GM12878 (cell line): Measurements from ENCODE around the gene YIF1A. TPM values are rescaled to one million over a fixed set of nuclear protein-coding genes. Genes with fewer than 3 reads are reported as not detected.
A peak's percentile ranks its signal among the peaks of the same experiment; 100 is the strongest.

ENCODE experiments used
- ATAC-seq: fragments of 200-7000 bp; cut with Tn5 transposase; 3 replicates; pipeline ENCODE4 v1.9.1; 2020; ENCODE audit warnings: mild to moderate bottlenecking, moderate library complexity
- BruUV-seq: library from RNA; stranded (reverse); fragments of 400-500 nt; replicated peaks from 2 replicates; lab custom pipeline; 2021; lab: Mats Ljungman, UMichigan
- CTCF ChIA-PET: fragments of 300-600 bp; sonication (Branson Sonifier 250); formaldehyde crosslinking; extraction: SDS; loops from one replicate; lab custom pipeline; 2021; ENCODE audit warnings: inconsistent platforms; lab: Yijun Ruan, JAX
- POLR2A ChIA-PET: fragments of 350-600 bp; formaldehyde crosslinking; extraction: SDS; loops from one replicate; lab custom pipeline; 2021; ENCODE audit warnings: inconsistent platforms; lab: Charles Lee
- RAD21 ChIA-PET: fragments of 300-600 bp; sonication (Branson Sonifier 250); formaldehyde crosslinking; loops from one replicate; lab custom pipeline; 2023; ENCODE audit warnings: antibody characterized with exemption; ENCODE audit not compliant: unreplicated experiment; lab: Charles Lee
- SMC1A ChIA-PET: fragments of 300-600 bp; sonication (Branson Sonifier 250); formaldehyde crosslinking; loops from one replicate; lab custom pipeline; 2023; ENCODE audit not compliant: unreplicated experiment, uncharacterized antibody; lab: Charles Lee
- DNase-seq: peaks from one replicate; pipeline ENCODE4 v3.0.0-alpha.2; 2011; ENCODE audit warnings: low read depth, low spot score
- FAIRE-seq: peaks from 3 replicates; lab custom pipeline; 2011; peaks lifted over from hg19 to GRCh38; lab: Jason Lieb, UNC
- H2AFZ ChIP-seq: 2 replicates; pipeline ENCODE4 v1.6.0; 2011; ENCODE audit warnings: low read depth, low read length, control low read depth; ENCODE audit not compliant: control insufficient read depth
- H3K27ac ChIP-seq: 2 replicates; pipeline ENCODE4 v1.5.1; 2011; ENCODE audit warnings: control low read depth; ENCODE audit not compliant: control insufficient read depth, insufficient read depth
- H3K27me3 ChIP-seq, 2 experiments: replicated peaks in 1 of 2; 2 replicates each; pipeline versions ENCODE4 v1.6.0 to v1.6.1; 2011; ENCODE audit warnings: low read length in 1 of 2; ENCODE audit not compliant: control insufficient read depth in 2 of 2, insufficient read depth in 2 of 2
- H3K36me3 ChIP-seq, 2 experiments: 2 replicates each; pipeline ENCODE4 v1.5.1; 2011; ENCODE audit warnings: low read length in 1 of 2; ENCODE audit not compliant: control insufficient read depth in 2 of 2, insufficient read depth in 2 of 2
- H3K4me1 ChIP-seq: 2 replicates; pipeline ENCODE4 v1.6.1; 2011; ENCODE audit warnings: mild to moderate bottlenecking, low read length, moderate library complexity, mixed read lengths; ENCODE audit not compliant: control insufficient read depth, insufficient read depth
- H3K4me2 ChIP-seq: 2 replicates; pipeline ENCODE4 v1.6.0; 2011; ENCODE audit warnings: control low read depth; ENCODE audit not compliant: control insufficient read depth, insufficient read depth
- H3K4me3 ChIP-seq: fragments of 200-600 bp; sonication (generic); 2 replicates; pipeline ENCODE4 v1.5.1; 2016
- H3K79me2 ChIP-seq: 2 replicates; pipeline ENCODE4 v1.6.0; 2011; ENCODE audit warnings: low read length; ENCODE audit not compliant: control insufficient read depth, insufficient read depth
- H3K9ac ChIP-seq: 2 replicates; pipeline ENCODE4 v1.8.0; 2011; ENCODE audit warnings: low read length, control low read depth, mixed read lengths; ENCODE audit not compliant: control insufficient read depth, insufficient read depth
- H3K9me3 ChIP-seq: replicated peaks from 3 replicates; pipeline ENCODE4 v1.5.1; 2011; ENCODE audit warnings: mild to moderate bottlenecking, low read length; ENCODE audit not compliant: control insufficient read depth, insufficient read depth
- H4K20me1 ChIP-seq: 2 replicates; pipeline ENCODE4 v1.6.0; 2011; ENCODE audit not compliant: control insufficient read depth, insufficient read depth
- ASH2L ChIP-seq: fragments of 300-600, 200-600 bp; sonication (generic); IDR thresholded peaks from 2 replicates; pipeline ENCODE4 v1.6.1; 2017; ENCODE audit warnings: low read depth, mild to moderate bottlenecking, borderline replicate concordance
- BCL11A ChIP-seq: IDR thresholded peaks from 2 replicates; pipeline ENCODE4 v1.6.1; 2011; ENCODE audit warnings: low read depth, low read length
- CBX5 ChIP-seq: sonication (generic); IDR thresholded peaks from 2 replicates; pipeline ENCODE4 v1.6.1; 2016; ENCODE audit warnings: low read depth, moderate library complexity, mild to moderate bottlenecking, inconsistent platforms
- CHD4 ChIP-seq: fragments of 200-600 bp; sonication (generic); IDR thresholded peaks from 2 replicates; pipeline ENCODE4 v1.6.1; 2016; ENCODE audit warnings: mild to moderate bottlenecking
- GATAD2B ChIP-seq: fragments of 450-650 bp; conservative IDR thresholded peaks from 2 replicates; pipeline ENCODE4 v1.6.1; 2017; ENCODE audit warnings: low read depth, mild to moderate bottlenecking, moderate library complexity
- HDGF ChIP-seq: fragments of 450-650 bp; IDR thresholded peaks from 2 replicates; pipeline ENCODE4 v1.6.1; 2016; ENCODE audit warnings: antibody characterized with exemption
- MEF2B ChIP-seq: fragments of 450-650 bp; IDR thresholded peaks from 2 replicates; pipeline ENCODE4 v1.6.1; 2018; ENCODE audit warnings: mild to moderate bottlenecking, moderate library complexity; ENCODE audit not compliant: partially characterized antibody, poor library complexity, severe bottlenecking
- MYC ChIP-seq: IDR thresholded peaks from 2 replicates; pipeline ENCODE4 v1.6.1; 2011; ENCODE audit warnings: mild to moderate bottlenecking, low read length, moderate library complexity, inconsistent platforms; ENCODE audit not compliant: insufficient read depth, insufficient replicate concordance, insufficient read length, severe bottlenecking
- NR2F1 ChIP-seq: fragments of 450-650 bp; conservative IDR thresholded peaks from 2 replicates; pipeline ENCODE4 v1.6.1; 2017; ENCODE audit warnings: mild to moderate bottlenecking
- SMAD1 ChIP-seq: fragments of 450-650 bp; IDR thresholded peaks from 2 replicates; pipeline ENCODE4 v1.6.1; 2018; ENCODE audit warnings: mild to moderate bottlenecking, low read depth; ENCODE audit not compliant: partially characterized antibody
- WGBS: methylation state at CpG from one replicate; pipeline ENCODE4 v1.1.6; 2016; ENCODE audit warnings: low lambda C conversion rate; ENCODE audit not compliant: insufficient replicate concordance, insufficient coverage; ENCODE audit errors: missing lambda C conversion rate; 5-methylcytosine and 5-hydroxymethylcytosine counted together
- in situ Hi-C: fragments of 300-500 bp; cut with MboI; formaldehyde crosslinking; loops from 9 replicates; pipeline ENCODE4 v1.14.3; 2018; ENCODE audit warnings: mixed read lengths
- intact Hi-C: fragments of 100-400 bp; cut with micrococcal nuclease; formaldehyde crosslinking; loops from one replicate; pipeline ENCODE4 v1.14.2; 2022; ENCODE audit not compliant: unreplicated experiment
- polyA plus RNA-seq, 11 experiments: library from polyadenylated mRNA; depleted of rRNA in 4 of 11; unstranded in 6 of 11; stranded (reverse) in 5 of 11; fragments of >200 nt; fragmentation: Nextera tagmentation in 4 of 11; fragmentation: Illumina TruSeq in 1 of 11; extraction: Ambion mirVana in 4 of 11; extraction: Trizol in 1 of 11; gene quantifications; 1 replicate in 1 of 11; 2 replicates in 10 of 11; pipeline versions ENCODE4 v1.2.1 to v1.2.3, GENCODE V29; 2011 to 2016; ENCODE audit warnings: inconsistent platforms in 2 of 11, missing spikeins in 2 of 11, low read depth in 1 of 11
- total RNA-seq, 4 experiments: library from RNA; depleted of rRNA in 3 of 4; stranded (reverse); fragments of >200 nt in 3 of 4; fragmentation: Illumina TruSeq in 1 of 4; extraction: Trizol in 1 of 4; gene quantifications; 2 replicates each; pipeline versions ENCODE4 v1.2.1 to v1.2.3, GENCODE V29; 2013 to 2021
- TF ChIP-seq, protein P1 (sequence below): IDR thresholded peaks from 2 replicates; pipeline ENCODE4 v1.6.1; 2012; ENCODE audit warnings: mild to moderate bottlenecking, low read depth, low read length
- TF ChIP-seq, protein P2 (sequence below): fragments of 450-650 bp; formaldehyde crosslinking; IDR thresholded peaks from 2 replicates; pipeline ENCODE4 v1.5.0; 2022; ENCODE audit warnings: mild to moderate bottlenecking, missing genetic modification characterization

The YIF1A gene
- total and polyA plus RNA-seq, 10 of the 15 experiments (the other 5 are each of a cell fraction or from before 2014, with no cell fraction given) = 6.6 to 128 (median 71.7) TPM

DNA sequence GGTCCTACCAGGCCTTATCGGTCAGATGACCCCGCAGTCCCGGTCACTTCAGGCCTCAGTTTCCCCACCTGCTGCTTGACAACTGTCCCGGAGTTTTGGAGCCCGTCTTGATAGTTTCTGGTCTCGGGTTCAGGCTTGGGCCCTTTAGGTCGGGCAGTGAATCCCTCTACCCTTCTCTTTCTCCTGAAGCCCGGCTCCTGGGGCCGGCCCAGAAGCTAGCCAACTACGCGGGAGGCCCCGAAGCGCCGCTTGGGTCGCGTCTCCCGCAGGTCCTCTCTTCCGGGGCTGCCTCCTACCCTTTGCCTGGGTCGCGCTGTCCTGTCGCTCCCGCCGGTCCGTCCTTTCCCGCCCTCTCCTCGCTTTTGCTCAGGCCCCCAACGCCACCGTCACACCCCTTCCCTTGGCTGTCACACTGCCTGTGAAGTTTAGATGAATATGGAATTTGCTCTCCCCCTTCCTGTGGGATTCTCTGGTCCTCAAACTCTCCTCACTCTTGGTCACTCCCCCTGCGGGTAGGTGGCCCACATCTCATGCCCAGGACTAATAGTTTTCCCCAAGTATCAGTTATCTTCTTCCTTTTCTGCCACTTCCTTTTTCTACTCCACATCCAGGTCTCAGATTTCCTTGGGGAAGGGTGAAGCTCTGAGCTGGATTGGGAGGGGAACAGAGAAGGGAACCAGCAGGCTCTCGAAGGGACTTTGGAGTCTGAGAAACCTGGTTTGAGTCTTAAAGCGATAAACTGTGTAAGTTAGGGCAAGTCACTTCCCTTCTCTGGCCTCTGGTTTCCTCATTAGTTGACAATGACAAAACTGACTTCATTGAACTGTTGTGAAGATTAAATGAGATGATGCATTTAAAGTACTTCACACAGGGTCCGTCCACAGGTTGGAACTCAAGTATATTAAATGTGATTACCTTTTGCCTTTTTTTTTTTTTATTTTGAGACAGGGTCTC is 19.7 kb downstream of the YIF1A start (continued):
- TF ChIP-seq NR2F1 (no peak), BCL11A (no peak), HDGF (peak; percentile 78; the same call in 1 of the 2 replicates)
- TF ChIP-seq, all 136 proteins: peak for 16

GRCh38 chr11:66268244-66268951 is 20.5 kb downstream of the YIF1A start, which contains the start of gene RAB1B:
Gene RAB1B (plus strand): TSS chr11:66268639. CDS start chr11:66268680, 41 bp downstream.
- ChIA-PET RAD21 (interaction anchor here (0.7 to 2.2 kb wide), 5 partner anchors 13 to 46 kb away, joined by 3 to 9 read pairs (median 4); partner anchors contain the start of gene YIF1A), CTCF (interaction anchor here (0.6 to 1.6 kb wide), 9 partner anchors 9 to 224 kb away, joined by 3 to 5 read pairs (median 4); partner anchors contain the start of gene YIF1A), SMC1A (interaction anchor here (0.7 to 2.4 kb wide), 9 partner anchors 9 to 246 kb away, joined by 3 to 10 read pairs (median 3); partner anchors contain the start of genes CNIH2 and SF3B2), POLR2A (interaction anchor here (0.5 to 2.6 kb wide), 15 partner anchors 13 to 1771 kb away, joined by 3 to 26 read pairs (median 4); partner anchors contain the start of genes CD248, SF3B2 and YIF1A)
- in situ Hi-C loops (no loop called here), intact Hi-C loops (loop anchor here (2.0 kb wide), 1 partner anchor 14 kb away; no protein-coding TSS in a partner anchor)
- Histone ChIP-seq H2AFZ (peak within 1 kb of the TSS; percentile 95), H3K27ac (peak within 1 kb of the TSS; percentile 94), H3K27me3 (no peaks in the 10 kb centered on the region), H3K9ac (peak within 1 kb of the TSS; percentile 97), H4K20me1 (no peaks in the 10 kb centered on the region), H3K36me3 (peaks cover 14 to 28% of the 10 kb centered on the region in 2 experiments), H3K4me1 (peaks cover 11% of the 10 kb centered on the region), H3K4me2 (peak within 1 kb of the TSS; percentile 99), H3K79me2 (peaks cover 27% of the 10 kb centered on the region), H3K4me3 (peak within 1 kb of the TSS; percentile 96), H3K9me3 (no peaks in the 10 kb centered on the region)
- DNase-seq = peak; percentile 98
- FAIRE-seq = peak; percentile 97
- no TSS peak for BruUV-seq
- peak; percentile 89 for ATAC-seq
- 1% methylated on average over 57 of the region's 64 CpGs for WGBS
- TF ChIP-seq CBX5 = no peak
- no peak for TF ChIP-seq CHD4
- TF ChIP-seq MYC = no peak
- TF ChIP-seq, protein P1, sequence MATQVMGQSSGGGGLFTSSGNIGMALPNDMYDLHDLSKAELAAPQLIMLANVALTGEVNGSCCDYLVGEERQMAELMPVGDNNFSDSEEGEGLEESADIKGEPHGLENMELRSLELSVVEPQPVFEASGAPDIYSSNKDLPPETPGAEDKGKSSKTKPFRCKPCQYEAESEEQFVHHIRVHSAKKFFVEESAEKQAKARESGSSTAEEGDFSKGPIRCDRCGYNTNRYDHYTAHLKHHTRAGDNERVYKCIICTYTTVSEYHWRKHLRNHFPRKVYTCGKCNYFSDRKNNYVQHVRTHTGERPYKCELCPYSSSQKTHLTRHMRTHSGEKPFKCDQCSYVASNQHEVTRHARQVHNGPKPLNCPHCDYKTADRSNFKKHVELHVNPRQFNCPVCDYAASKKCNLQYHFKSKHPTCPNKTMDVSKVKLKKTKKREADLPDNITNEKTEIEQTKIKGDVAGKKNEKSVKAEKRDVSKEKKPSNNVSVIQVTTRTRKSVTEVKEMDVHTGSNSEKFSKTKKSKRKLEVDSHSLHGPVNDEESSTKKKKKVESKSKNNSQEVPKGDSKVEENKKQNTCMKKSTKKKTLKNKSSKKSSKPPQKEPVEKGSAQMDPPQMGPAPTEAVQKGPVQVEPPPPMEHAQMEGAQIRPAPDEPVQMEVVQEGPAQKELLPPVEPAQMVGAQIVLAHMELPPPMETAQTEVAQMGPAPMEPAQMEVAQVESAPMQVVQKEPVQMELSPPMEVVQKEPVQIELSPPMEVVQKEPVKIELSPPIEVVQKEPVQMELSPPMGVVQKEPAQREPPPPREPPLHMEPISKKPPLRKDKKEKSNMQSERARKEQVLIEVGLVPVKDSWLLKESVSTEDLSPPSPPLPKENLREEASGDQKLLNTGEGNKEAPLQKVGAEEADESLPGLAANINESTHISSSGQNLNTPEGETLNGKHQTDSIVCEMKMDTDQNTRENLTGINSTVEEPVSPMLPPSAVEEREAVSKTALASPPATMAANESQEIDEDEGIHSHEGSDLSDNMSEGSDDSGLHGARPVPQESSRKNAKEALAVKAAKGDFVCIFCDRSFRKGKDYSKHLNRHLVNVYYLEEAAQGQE = no peak
- TF ChIP-seq, protein P2, sequence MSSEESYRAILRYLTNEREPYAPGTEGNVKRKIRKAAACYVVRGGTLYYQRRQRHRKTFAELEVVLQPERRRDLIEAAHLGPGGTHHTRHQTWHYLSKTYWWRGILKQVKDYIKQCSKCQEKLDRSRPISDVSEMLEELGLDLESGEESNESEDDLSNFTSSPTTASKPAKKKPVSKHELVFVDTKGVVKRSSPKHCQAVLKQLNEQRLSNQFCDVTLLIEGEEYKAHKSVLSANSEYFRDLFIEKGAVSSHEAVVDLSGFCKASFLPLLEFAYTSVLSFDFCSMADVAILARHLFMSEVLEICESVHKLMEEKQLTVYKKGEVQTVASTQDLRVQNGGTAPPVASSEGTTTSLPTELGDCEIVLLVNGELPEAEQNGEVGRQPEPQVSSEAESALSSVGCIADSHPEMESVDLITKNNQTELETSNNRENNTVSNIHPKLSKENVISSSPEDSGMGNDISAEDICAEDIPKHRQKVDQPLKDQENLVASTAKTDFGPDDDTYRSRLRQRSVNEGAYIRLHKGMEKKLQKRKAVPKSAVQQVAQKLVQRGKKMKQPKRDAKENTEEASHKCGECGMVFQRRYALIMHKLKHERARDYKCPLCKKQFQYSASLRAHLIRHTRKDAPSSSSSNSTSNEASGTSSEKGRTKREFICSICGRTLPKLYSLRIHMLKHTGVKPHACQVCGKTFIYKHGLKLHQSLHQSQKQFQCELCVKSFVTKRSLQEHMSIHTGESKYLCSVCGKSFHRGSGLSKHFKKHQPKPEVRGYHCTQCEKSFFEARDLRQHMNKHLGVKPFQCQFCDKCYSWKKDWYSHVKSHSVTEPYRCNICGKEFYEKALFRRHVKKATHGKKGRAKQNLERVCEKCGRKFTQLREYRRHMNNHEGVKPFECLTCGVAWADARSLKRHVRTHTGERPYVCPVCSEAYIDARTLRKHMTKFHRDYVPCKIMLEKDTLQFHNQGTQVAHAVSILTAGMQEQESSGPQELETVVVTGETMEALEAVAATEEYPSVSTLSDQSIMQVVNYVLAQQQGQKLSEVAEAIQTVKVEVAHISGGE (CRISPR knock-in tag) = no peak
- TF ChIP-seq GATAD2B = no peak; the same call in 1 of the 2 replicates
- no peak for TF ChIP-seq MEF2B
- TF ChIP-seq SMAD1 = no peak
- no peak for TF ChIP-seq ASH2L
